Measurements from ENCODE around the gene MSX1. TPM values are rescaled to one million over a fixed set of nuclear protein-coding genes. Genes with fewer than 3 reads are reported as not detected.

The MSX1 gene
- total and polyA plus RNA-seq, 12 donors: 1.8 to 30.3 (median 7.2) TPM

DNA sequence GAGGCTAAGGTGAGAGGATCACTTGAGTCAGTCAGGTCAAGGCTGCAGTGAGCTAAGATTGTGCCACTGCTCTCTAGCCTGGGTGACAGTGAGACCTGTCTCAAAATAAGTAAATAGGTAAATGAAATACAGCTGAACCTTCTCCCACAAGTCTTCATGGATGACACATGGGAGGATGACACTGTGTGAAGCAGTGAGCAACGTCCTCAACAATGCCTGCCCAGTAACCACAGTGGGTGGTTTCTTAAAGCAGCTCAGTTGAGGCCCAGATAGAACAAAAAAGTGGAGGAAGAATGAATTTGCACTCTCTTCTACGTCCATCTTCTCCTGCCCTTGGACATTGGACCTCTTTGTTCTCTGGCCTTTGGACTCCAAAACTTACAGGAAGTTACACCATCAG, 52.7 kb downstream of the MSX1 start:
- Histone ChIP-seq H3K27me3 (no peaks in the 10 kb centered on the region), H3K4me3 (no peak overlapping the region), H3K4me1 (replicated peaks in 1 of 2) (no peaks in the 10 kb centered on the region), H3K27ac (no peak overlapping the region), H3K36me3 (replicated peaks in 1 of 2) (no peaks in the 10 kb centered on the region), H3K9me3 (replicated peaks in 1 of 3) (no peaks in the 10 kb centered on the region)
- no peak for DNase-seq
- intact Hi-C loops (cut with DNase I): no loop called here
- TF ChIP-seq CTCF (IDR thresholded peaks at IDR 0.05) (no peak), POLR2A (IDR thresholded peaks at IDR 0.05) (no peak)
- 52 to 59% (median 57%) methylated on average over 2 of the region's 2 CpGs for WGBS, 4 donors

DNA sequence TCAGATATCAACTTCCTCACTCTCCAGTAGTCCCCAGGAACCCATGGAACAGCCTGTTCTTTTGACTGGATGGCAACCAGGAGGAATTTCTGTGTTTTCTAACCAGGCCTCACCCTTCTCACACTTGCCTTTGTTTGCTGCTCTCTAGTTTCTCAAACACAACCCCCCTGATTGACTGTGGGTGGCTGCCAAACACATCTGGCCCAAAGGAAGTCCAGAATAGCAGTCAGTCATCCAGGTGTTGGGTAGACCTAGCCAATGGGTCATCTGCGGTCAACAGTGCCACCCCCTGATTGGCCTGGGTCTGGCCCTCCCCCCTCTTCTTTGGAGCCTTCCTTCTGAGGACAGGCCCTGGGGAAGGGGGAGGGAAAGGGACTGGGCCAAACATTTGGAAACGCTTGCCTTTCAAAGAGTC, 53.7 kb downstream of the MSX1 start:
- no peak for TF ChIP-seq CTCF (IDR thresholded peaks at IDR 0.05)
- no peak for TF ChIP-seq POLR2A (IDR thresholded peaks at IDR 0.05)
- no peak overlapping the region for H3K27ac ChIP-seq
- no peaks in the 10 kb centered on the region for H3K9me3 ChIP-seq (replicated peaks in 1 of 3)
- H3K27me3 ChIP-seq: no peaks in the 10 kb centered on the region
- no peak for DNase-seq
- intact Hi-C loops (cut with DNase I): no loop called here
- no peaks in the 10 kb centered on the region for H3K36me3 ChIP-seq (replicated peaks in 1 of 2)
- 71 to 98% (median 85%) methylated on average over 2 of the region's 2 CpGs for WGBS, 4 donors
- no peak overlapping the region for H3K4me3 ChIP-seq
- H3K4me1 ChIP-seq (replicated peaks in 1 of 2): no peaks in the 10 kb centered on the region

Other genes starting within 250 kb of the MSX1 start
- 1 to 10 TPM in 7 of 9 donors, under 1 TPM in 1, not detected in 1; 0.50 to 5.7 (median 1.5) TPM for gene CYTL1, start 159.8 kb downstream of the MSX1 start, total RNA-seq
- 1 to 10 TPM in 1 of 3 donors, under 1 TPM in 2; 0.48 to 1.1 (median 0.51) TPM for gene CYTL1, start 159.8 kb downstream of the MSX1 start, polyA plus RNA-seq
- 1 to 10 TPM in 2 of 9 donors, under 1 TPM in 7; 0.32 to 6.8 (median 0.71) TPM for gene STK32B, start 191.8 kb downstream of the MSX1 start, total RNA-seq
- under 1 TPM; 0.16 to 0.30 (median 0.29) TPM for gene STK32B, start 191.8 kb downstream of the MSX1 start, polyA plus RNA-seq